Tibial nerve (tissue), 4 donors: ENCODE results near the gene INIP. TPM values are rescaled to one million over a fixed set of nuclear protein-coding genes. Genes with fewer than 3 reads are reported as not detected.
"Not testable (repeated sequence)": the region's sequence is repeated elsewhere in the genome, so short reads cannot be mapped to it uniquely, and the experiment has no call there.

Experiments used
- DNase-seq, 2 donors: peaks; one replicate each; pipeline ENCODE4 v3.0.0-alpha.2; 2019; ENCODE audit warnings: low spot score in 2 of 2
- H3K27ac ChIP-seq, 4 donors: fragments of 200-600 bp; sonication (generic) in 3 of 4; one replicate each; pipeline ENCODE4 v1.5.1; 2017 to 2019; ENCODE audit warnings: mild to moderate bottlenecking in 1 of 4
- H3K27me3 ChIP-seq, 2 donors: fragments of 200-600 bp; sonication (generic) in 1 of 2; one replicate each; pipeline versions ENCODE4 v1.5.1 to v1.6.0; 2017 to 2019
- H3K36me3 ChIP-seq, 3 donors: fragments of 200-600 bp; sonication (generic); one replicate each; pipeline ENCODE4 v1.5.1; 2018 to 2019
- H3K4me1 ChIP-seq, 4 donors: fragments of 200-600 bp; sonication (generic) in 3 of 4; one replicate each; pipeline ENCODE4 v1.5.1; 2017 to 2019
- H3K4me3 ChIP-seq, 4 donors: fragments of 200-600 bp; sonication (generic) in 3 of 4; one replicate each; pipeline ENCODE4 v1.5.1; 2017 to 2019; ENCODE audit warnings: mild to moderate bottlenecking in 1 of 4, moderate library complexity in 1 of 4
- H3K9me3 ChIP-seq, 4 donors: fragments of 200-600 bp; sonication (generic) in 3 of 4; one replicate each; pipeline ENCODE4 v1.5.1; 2017 to 2019
- EP300 ChIP-seq, 2 donors: sonication (generic); formaldehyde crosslinking; IDR thresholded peaks; one replicate each; pipeline ENCODE4 v1.6.1; 2017; ENCODE audit warnings: antibody characterized with exemption in 2 of 2, mild to moderate bottlenecking in 1 of 2
- POLR2A ChIP-seq, 2 donors: fragments of 450-650 bp; IDR thresholded peaks; one replicate each; pipeline ENCODE4 v1.6.1; 2017; ENCODE audit warnings: antibody characterized with exemption in 2 of 2, mild to moderate bottlenecking in 2 of 2, moderate library complexity in 2 of 2
- WGBS, 2 donors: methylation state at CpG; one replicate each; pipeline ENCODE4 v1.1.5; 2018; 5-methylcytosine and 5-hydroxymethylcytosine counted together
- total RNA-seq, 4 donors: library from RNA; depleted of rRNA; stranded (reverse); fragments of >200 nt; gene quantifications; one replicate each; pipeline ENCODE4 v1.1.0, GENCODE V29; 2016
- TF ChIP-seq, protein P1 (sequence below), 5 experiments: fragments of 200-600 bp in 3 of 5; fragments of 450-650 bp in 2 of 5; sonication (generic) in 3 of 5; IDR thresholded peaks; one replicate each; pipeline ENCODE4 v1.5.1; 2016 to 2019; ENCODE audit warnings: antibody characterized with exemption in 5 of 5, mild to moderate bottlenecking in 3 of 5, moderate library complexity in 2 of 5

The INIP gene
- total RNA-seq, 4 donors from 2014 or later = 18.4 to 28.5 (median 24.9) TPM

DNA sequence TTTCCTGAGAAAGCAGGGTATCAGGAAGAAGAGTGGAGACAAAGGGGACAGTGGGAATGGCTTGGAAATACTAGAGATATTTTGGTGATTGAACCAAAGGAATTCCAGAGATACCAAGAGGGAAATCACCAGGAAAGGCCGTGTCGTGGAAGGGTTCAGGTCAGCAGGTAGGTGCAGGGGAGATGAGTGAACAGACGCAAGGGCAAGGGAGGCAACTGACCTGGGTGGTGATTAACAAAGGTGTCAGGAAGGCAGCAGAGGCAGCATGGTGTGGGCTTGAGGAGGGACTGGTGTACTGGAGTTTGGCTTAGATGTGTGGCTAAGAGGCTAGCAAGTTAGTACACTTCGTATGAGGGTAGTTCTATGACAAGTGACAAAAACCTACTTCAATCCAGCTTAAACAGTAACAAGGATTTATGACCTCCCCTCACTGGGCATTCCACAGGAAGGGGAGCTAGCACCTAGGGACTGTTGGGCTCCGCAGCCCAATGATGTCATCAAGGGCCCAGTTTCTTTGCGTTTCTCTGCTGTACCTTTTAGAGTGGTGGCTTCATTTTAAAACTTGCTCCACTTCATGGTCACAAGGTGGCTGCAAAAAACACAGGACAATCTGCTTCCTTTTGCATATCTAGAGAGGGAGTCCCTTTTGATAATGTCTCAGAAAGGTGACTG lies 37.0 kb downstream of the INIP start:
- peaks cover 0 to 35% (median 3%) of the 10 kb centered on the region in 4 donors for H3K9me3 ChIP-seq
- no peak for DNase-seq
- peaks cover 0 to 25% (median 0%) of the 10 kb centered on the region in 3 donors for H3K36me3 ChIP-seq
- no peaks in the 10 kb centered on the region for H3K4me1 ChIP-seq
- no peak overlapping the region for H3K4me3 ChIP-seq
- no peak overlapping the region for H3K27ac ChIP-seq
- no peaks in the 10 kb centered on the region for H3K27me3 ChIP-seq
- TF ChIP-seq, protein P1, sequence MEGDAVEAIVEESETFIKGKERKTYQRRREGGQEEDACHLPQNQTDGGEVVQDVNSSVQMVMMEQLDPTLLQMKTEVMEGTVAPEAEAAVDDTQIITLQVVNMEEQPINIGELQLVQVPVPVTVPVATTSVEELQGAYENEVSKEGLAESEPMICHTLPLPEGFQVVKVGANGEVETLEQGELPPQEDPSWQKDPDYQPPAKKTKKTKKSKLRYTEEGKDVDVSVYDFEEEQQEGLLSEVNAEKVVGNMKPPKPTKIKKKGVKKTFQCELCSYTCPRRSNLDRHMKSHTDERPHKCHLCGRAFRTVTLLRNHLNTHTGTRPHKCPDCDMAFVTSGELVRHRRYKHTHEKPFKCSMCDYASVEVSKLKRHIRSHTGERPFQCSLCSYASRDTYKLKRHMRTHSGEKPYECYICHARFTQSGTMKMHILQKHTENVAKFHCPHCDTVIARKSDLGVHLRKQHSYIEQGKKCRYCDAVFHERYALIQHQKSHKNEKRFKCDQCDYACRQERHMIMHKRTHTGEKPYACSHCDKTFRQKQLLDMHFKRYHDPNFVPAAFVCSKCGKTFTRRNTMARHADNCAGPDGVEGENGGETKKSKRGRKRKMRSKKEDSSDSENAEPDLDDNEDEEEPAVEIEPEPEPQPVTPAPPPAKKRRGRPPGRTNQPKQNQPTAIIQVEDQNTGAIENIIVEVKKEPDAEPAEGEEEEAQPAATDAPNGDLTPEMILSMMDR (IDR thresholded peaks at IDR 0.05) = no peak
- no peak for TF ChIP-seq POLR2A (IDR thresholded peaks at IDR 0.05)
- TF ChIP-seq EP300 (IDR thresholded peaks at IDR 0.05) = no peak
- WGBS, 2 donors = 70 to 75% methylated on average over 6 of the region's 6 CpGs

DNA sequence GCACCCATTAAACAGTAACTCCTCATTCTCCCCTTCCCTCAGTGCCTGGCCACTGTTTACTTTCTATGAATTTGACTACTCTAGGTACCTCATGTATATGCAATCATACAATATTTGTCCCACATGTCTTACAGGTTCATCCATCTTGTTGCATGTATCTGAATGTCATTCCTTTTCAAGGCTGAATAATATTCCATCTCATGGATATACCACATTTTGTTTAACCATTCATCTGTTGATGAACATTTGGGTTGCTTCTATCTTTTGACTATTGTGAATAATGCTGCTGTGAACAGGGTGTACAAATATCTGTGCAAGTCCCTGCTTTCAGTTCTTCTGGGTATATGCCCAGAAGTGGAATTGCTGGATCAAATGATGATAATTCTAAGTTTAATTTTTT lies 40.9 kb downstream of the INIP start:
- Histone ChIP-seq H3K4me3 (no peak overlapping the region), H3K9me3 (peaks cover 0 to 32% (median 3%) of the 10 kb centered on the region in 4 donors), H3K27ac (no peak overlapping the region), H3K4me1 (no peaks in the 10 kb centered on the region), H3K36me3 (no peaks in the 10 kb centered on the region), H3K27me3 (no peaks in the 10 kb centered on the region)
- no peak for DNase-seq
- TF ChIP-seq EP300 (IDR thresholded peaks at IDR 0.05) (no peak), POLR2A (IDR thresholded peaks at IDR 0.05) (no peak)
- TF ChIP-seq, protein P1 (IDR thresholded peaks at IDR 0.05) = no peak

DNA sequence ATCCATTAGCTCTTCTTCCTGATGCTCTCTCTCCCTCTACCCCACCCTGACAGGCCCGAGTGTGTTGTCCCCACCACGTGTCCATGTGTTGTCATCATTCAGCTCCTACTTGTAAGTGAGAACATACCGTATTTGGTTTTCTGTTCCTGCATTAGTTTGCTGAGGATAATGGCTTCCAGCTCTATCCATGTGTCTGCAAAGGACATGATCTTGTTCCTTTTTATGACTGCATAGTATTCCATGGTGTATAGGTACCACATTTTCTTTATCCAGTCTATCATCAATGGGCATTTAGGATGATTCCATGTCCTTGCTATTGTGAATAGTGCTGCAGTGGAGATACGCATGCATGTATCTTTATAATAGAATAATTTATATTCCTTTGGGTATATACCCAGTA lies 44.7 kb downstream of the INIP start:
- H3K27me3 ChIP-seq, H3K27ac ChIP-seq, H3K36me3 ChIP-seq, H3K4me3 ChIP-seq, DNase-seq, H3K4me1 ChIP-seq: not testable (repeated sequence)
- 96% methylated on average over 4 of the region's 4 CpGs for WGBS, 2 donors
- peaks cover 0 to 19% (median 0%) of the 10 kb centered on the region in 4 donors for H3K9me3 ChIP-seq

DNA sequence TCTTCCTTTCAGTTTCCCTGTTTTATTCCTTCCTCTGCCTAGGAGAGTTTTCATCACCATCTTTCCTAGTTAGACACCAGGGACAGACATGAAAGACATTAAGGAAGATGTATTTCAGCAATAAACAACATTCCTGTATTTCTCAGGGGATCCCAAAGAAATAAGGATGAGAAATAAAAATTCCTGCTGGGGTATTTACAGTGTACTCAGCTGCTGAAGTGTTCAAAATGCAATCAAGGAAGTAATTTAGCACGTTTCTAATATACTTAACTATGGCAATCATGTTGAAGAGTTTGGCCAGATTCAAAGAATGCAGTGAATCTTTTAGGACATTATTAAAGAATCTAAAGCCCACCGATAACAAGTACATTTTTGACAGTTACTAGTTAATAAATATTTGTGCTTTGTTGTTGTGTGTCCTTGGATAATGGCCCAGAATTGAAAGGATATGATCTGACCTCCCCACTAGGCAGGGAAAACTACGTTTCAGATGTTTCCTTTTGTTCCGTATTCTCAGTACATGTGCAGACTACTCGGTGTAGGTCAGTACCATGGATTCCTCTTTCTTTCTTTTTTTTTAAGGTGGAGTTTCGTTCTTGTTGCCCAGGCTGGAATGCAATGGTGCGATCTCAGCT lies 46.8 kb downstream of the INIP start:
- TF ChIP-seq POLR2A (IDR thresholded peaks at IDR 0.05) (no peak), EP300 (IDR thresholded peaks at IDR 0.05) (no peak)
- TF ChIP-seq, protein P1 (IDR thresholded peaks at IDR 0.05) = no peak
- DNase-seq = no peak
- no peaks in the 10 kb centered on the region for H3K36me3 ChIP-seq

DNA sequence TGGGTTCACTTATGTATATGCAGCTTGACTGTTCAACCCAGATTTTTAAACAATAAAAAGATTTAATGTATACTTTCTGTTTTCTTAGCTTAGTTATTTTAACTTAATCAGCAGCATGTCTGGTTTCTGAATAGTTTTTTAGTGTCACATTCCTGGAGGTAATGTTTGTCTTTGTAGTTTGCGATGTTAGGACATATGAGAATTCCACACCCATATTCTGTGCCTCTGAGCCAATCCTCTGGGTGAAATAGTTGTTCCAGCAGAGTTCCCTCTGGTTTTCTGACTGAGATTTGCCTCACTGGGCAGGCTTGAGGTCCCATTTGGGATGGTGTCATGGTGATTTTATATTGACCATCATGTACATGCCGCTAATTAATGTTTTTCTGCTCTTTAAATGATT lies 48.6 kb downstream of the INIP start:
- Histone ChIP-seq H3K9me3 (no peaks in the 10 kb centered on the region), H3K4me3 (no peak overlapping the region), H3K36me3 (no peaks in the 10 kb centered on the region), H3K27ac (no peak overlapping the region), H3K4me1 (no peaks in the 10 kb centered on the region), H3K27me3 (no peaks in the 10 kb centered on the region)
- TF ChIP-seq, protein P1 (IDR thresholded peaks at IDR 0.05) = no peak
- no peak for TF ChIP-seq POLR2A (IDR thresholded peaks at IDR 0.05)
- no peak for TF ChIP-seq EP300 (IDR thresholded peaks at IDR 0.05)
- DNase-seq = no peak
- WGBS, 2 donors = 82 to 89% methylated on average over 2 of the region's 2 CpGs

More for the DNA sequence above, 46.8 kb downstream of the INIP start:
- no peaks in the 10 kb centered on the region for H3K4me1 ChIP-seq
- no peak overlapping the region for H3K4me3 ChIP-seq
- H3K9me3 ChIP-seq = no peaks in the 10 kb centered on the region
- H3K27ac ChIP-seq = no peak overlapping the region
- WGBS, 2 donors = 40 to 42% methylated on average over 7 of the region's 7 CpGs
- H3K27me3 ChIP-seq = no peaks in the 10 kb centered on the region
